ENCODE results near the gene ADRA2B.

DNA sequence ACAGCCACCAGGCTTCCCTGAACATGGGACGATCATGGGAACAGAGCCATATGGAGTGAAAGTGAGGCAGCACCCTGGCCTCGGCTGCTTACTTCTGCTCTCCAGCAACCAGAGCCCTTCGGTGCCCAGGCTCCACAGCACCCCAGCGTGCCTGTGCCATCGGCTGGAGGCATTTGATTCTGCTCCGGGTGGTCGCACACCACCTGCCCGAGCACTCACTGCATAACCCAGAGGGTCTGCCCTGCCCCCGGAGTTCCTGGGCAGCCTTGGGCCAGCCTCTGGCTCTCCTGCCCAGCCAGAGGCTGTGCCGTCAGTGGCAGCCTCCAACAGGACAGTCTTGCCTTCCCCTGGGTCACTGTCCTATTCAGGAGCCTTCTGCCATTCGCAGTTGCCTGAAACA lies 18.1 kb upstream of the ADRA2B start:
- TF ChIP-seq, protein P1, sequence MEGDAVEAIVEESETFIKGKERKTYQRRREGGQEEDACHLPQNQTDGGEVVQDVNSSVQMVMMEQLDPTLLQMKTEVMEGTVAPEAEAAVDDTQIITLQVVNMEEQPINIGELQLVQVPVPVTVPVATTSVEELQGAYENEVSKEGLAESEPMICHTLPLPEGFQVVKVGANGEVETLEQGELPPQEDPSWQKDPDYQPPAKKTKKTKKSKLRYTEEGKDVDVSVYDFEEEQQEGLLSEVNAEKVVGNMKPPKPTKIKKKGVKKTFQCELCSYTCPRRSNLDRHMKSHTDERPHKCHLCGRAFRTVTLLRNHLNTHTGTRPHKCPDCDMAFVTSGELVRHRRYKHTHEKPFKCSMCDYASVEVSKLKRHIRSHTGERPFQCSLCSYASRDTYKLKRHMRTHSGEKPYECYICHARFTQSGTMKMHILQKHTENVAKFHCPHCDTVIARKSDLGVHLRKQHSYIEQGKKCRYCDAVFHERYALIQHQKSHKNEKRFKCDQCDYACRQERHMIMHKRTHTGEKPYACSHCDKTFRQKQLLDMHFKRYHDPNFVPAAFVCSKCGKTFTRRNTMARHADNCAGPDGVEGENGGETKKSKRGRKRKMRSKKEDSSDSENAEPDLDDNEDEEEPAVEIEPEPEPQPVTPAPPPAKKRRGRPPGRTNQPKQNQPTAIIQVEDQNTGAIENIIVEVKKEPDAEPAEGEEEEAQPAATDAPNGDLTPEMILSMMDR (IDR thresholded peaks at IDR 0.05): no peak
- TF ChIP-seq, protein P2, sequence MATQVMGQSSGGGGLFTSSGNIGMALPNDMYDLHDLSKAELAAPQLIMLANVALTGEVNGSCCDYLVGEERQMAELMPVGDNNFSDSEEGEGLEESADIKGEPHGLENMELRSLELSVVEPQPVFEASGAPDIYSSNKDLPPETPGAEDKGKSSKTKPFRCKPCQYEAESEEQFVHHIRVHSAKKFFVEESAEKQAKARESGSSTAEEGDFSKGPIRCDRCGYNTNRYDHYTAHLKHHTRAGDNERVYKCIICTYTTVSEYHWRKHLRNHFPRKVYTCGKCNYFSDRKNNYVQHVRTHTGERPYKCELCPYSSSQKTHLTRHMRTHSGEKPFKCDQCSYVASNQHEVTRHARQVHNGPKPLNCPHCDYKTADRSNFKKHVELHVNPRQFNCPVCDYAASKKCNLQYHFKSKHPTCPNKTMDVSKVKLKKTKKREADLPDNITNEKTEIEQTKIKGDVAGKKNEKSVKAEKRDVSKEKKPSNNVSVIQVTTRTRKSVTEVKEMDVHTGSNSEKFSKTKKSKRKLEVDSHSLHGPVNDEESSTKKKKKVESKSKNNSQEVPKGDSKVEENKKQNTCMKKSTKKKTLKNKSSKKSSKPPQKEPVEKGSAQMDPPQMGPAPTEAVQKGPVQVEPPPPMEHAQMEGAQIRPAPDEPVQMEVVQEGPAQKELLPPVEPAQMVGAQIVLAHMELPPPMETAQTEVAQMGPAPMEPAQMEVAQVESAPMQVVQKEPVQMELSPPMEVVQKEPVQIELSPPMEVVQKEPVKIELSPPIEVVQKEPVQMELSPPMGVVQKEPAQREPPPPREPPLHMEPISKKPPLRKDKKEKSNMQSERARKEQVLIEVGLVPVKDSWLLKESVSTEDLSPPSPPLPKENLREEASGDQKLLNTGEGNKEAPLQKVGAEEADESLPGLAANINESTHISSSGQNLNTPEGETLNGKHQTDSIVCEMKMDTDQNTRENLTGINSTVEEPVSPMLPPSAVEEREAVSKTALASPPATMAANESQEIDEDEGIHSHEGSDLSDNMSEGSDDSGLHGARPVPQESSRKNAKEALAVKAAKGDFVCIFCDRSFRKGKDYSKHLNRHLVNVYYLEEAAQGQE (IDR thresholded peaks at IDR 0.05; ENCODE audit: insufficient read depth in 1 of 2, low read depth in 2 of 2, low read length in 1 of 2): no peak
- no peak for TF ChIP-seq POLR2AphosphoS5 (IDR thresholded peaks at IDR 0.05; ENCODE audit: low read depth, low read length)
